Ovary (tissue), 9 donors: ENCODE results near the gene BEST3. TPM values are rescaled to one million over a fixed set of nuclear protein-coding genes. Genes with fewer than 3 reads are reported as not detected.

Source experiments
- DNase-seq, 5 donors: peaks; one replicate each; pipeline ENCODE4 v3.0.0-alpha.2; 2019 to 2020
- H3K27ac ChIP-seq, 2 donors: fragments of 200-600 bp; one replicate each; pipeline versions ENCODE4 v1.5.1 to v1.8.0; 2019 to 2022
- H3K27me3 ChIP-seq: fragments of 200-600 bp; one replicate; pipeline ENCODE4 v1.8.0; 2022
- H3K36me3 ChIP-seq: fragments of 200-600 bp; sonication (generic); one replicate; pipeline ENCODE4 v1.5.1; 2019
- H3K4me1 ChIP-seq: one replicate; pipeline ENCODE4 v1.8.1; 2013; ENCODE audit warnings: mild to moderate bottlenecking, moderate library complexity; ENCODE audit not compliant: insufficient read depth
- H3K4me3 ChIP-seq: fragments of 200-600 bp; sonication (generic); one replicate; pipeline ENCODE4 v1.5.1; 2017
- H3K9me3 ChIP-seq, 2 donors: fragments of 200-600 bp in 1 of 2; sonication (generic) in 1 of 2; one replicate each; pipeline versions ENCODE4 v1.5.1 to v1.8.1; 2013 to 2019; ENCODE audit warnings: mild to moderate bottlenecking in 1 of 2, moderate library complexity in 1 of 2
- CTCF ChIP-seq, 3 donors: fragments of 450-650 bp in 2 of 3; fragments of 200-600 bp in 1 of 3; IDR thresholded peaks; one replicate each; pipeline versions ENCODE4 v1.5.1 to v1.8.0; 2016 to 2022; ENCODE audit warnings: antibody characterized with exemption in 3 of 3, mild to moderate bottlenecking in 1 of 3
- EP300 ChIP-seq: sonication (generic); formaldehyde crosslinking; IDR thresholded peaks from one replicate; pipeline ENCODE4 v1.6.1; 2017; ENCODE audit warnings: antibody characterized with exemption
- POLR2A ChIP-seq: fragments of 450-650 bp; IDR thresholded peaks from one replicate; pipeline ENCODE4 v1.6.1; 2017; ENCODE audit warnings: antibody characterized with exemption, mild to moderate bottlenecking, moderate library complexity
- WGBS, 3 donors: extraction: QIAGEN DNeasy Blood & Tissue Kit in 1 of 3; methylation state at CpG; one replicate each; pipeline versions ENCODE4 v1.1.5 to v1.1.7; 2013 to 2017; 5-methylcytosine and 5-hydroxymethylcytosine counted together
- intact Hi-C, 4 donors: fragments of 100-400 bp; cut with DNase I; formaldehyde crosslinking; loops; one replicate each; pipeline versions ENCODE4 v1.11.0 to v1.15.1; 2022 to 2023
- polyA plus RNA-seq, 2 donors: library from polyadenylated mRNA; stranded (reverse); fragments of 200-250 nt in 1 of 2; fragments of 350-450 nt in 1 of 2; fragmentation: Illumina TruSeq in 1 of 2; extraction: RNeasy Lipid Tissue Mini Kit (QIAGEN cat#74804) in 1 of 2; gene quantifications; one replicate each; pipeline ENCODE4 v1.2.3, GENCODE V29; 2013 to 2014
- total RNA-seq, 7 donors: library from RNA; depleted of rRNA in 2 of 7; stranded (reverse); fragments of >200 nt in 2 of 7; fragmentation: NEBNext Ultra II Directional in 3 of 7; extraction: Animal tissue kit (Norgen Biotek cat#: 25700) in 3 of 7; gene quantifications; one replicate each; pipeline versions ENCODE4 v1.1.0 to v1.2.4, GENCODE V29; 2016 to 2023
- donor health status: DM: no; HTN: no; CAD: no; lungs with moderate emphysema.
- donor health status: DM: no; HTN: no; CAD: no.
- donor health status: Bipolar disorder and iron deficiency.
- donor health status: DM: yes; HTN: yes; CAD: no.
- donor health status: DM: no; HTN: no; CAD: no.
- donor health status: DM: yes; HTN: yes; CAD: no.

The BEST3 gene
- total and polyA plus RNA-seq, 9 donors, result 0.10 TPM; not detected in 8

GRCh38 chr12:69720750-69721149, 21.6 kb upstream of the BEST3 start:
- intact Hi-C loops, result no loop called here
- H3K9me3 ChIP-seq, result no peaks in the 10 kb centered on the region
- 61 to 69% (median 63%) methylated on average over 3 of the region's 3 CpGs for WGBS, 3 donors
- H3K4me1 ChIP-seq, result no peaks in the 10 kb centered on the region
- DNase-seq, result no peak
- TF ChIP-seq POLR2A (no peak), CTCF (IDR thresholded peaks at IDR 0.05) (no peak), EP300 (no peak)
- no peak overlapping the region for H3K4me3 ChIP-seq
- H3K27me3 ChIP-seq, result no peaks in the 10 kb centered on the region
- no peak overlapping the region for H3K27ac ChIP-seq
- no peaks in the 10 kb centered on the region for H3K36me3 ChIP-seq

GRCh38 chr12:69719336-69720316, 20.5 kb upstream of the BEST3 start:
- Histone ChIP-seq H3K4me1 (no peaks in the 10 kb centered on the region), H3K36me3 (no peaks in the 10 kb centered on the region), H3K27ac (no peak overlapping the region), H3K27me3 (no peaks in the 10 kb centered on the region), H3K4me3 (no peak overlapping the region), H3K9me3 (no peaks in the 10 kb centered on the region)
- 56 to 71% (median 57%) methylated on average over 1 of the region's 1 CpG for WGBS, 3 donors
- intact Hi-C loops, result loop anchor here in 1 of 4 donors (2.0 kb wide), 1 partner anchor 41 kb away; no protein-coding TSS in a partner anchor
- no peak for TF ChIP-seq EP300
- TF ChIP-seq POLR2A, result no peak
- TF ChIP-seq CTCF (IDR thresholded peaks at IDR 0.05), result no peak
- DNase-seq, result no peak

- no peaks in the 10 kb centered on the region for H3K36me3 ChIP-seq
- no peaks in the 10 kb centered on the region for H3K4me1 ChIP-seq
- no peak overlapping the region for H3K27ac ChIP-seq
- no peaks in the 10 kb centered on the region for H3K27me3 ChIP-seq
- DNase-seq, result no peak
- intact Hi-C loops, result no loop called here
- WGBS, 3 donors, result 57 to 75% (median 68%) methylated on average over 3 of the region's 3 CpGs
- no peak overlapping the region for H3K4me3 ChIP-seq
- TF ChIP-seq POLR2A (no peak), CTCF (IDR thresholded peaks at IDR 0.05) (no peak)
- H3K9me3 ChIP-seq, result no peaks in the 10 kb centered on the region
Measured at GRCh38 chr12:69714542-69714941, 15.4 kb upstream of the BEST3 start.

- TF ChIP-seq CTCF (IDR thresholded peaks at IDR 0.05), result no peak
- TF ChIP-seq POLR2A, result no peak
- TF ChIP-seq EP300, result no peak
- no peaks in the 10 kb centered on the region for H3K4me1 ChIP-seq
- WGBS, 3 donors, result 92 to 96% (median 94%) methylated on average over 2 of the region's 2 CpGs
- intact Hi-C loops, result no loop called here
- no peak overlapping the region for H3K27ac ChIP-seq
- no peak for DNase-seq
- no peaks in the 10 kb centered on the region for H3K36me3 ChIP-seq
- no peaks in the 10 kb centered on the region for H3K27me3 ChIP-seq
- no peak overlapping the region for H3K4me3 ChIP-seq
- no peaks in the 10 kb centered on the region for H3K9me3 ChIP-seq
Measured at GRCh38 chr12:69712826-69713225, 13.7 kb upstream of the BEST3 start.
